Measurements from ENCODE around the gene SCRN2. TPM values are rescaled to one million over a fixed set of nuclear protein-coding genes. Genes with fewer than 3 reads are reported as not detected.

SCRN2 gene
- total RNA-seq, 3 donors from 2014 or later: 49.2 to 108 (median 54.9) TPM

GRCh38 chr17:47846716-47847340, 5.8 kb upstream of the SCRN2 start:
- no peaks in the 10 kb centered on the region for H3K9me3 ChIP-seq
- H3K27ac ChIP-seq: no peak overlapping the region
- peaks cover 3 to 15% of the 10 kb centered on the region in 2 donors for H3K4me1 ChIP-seq
- DNase-seq (ENCODE audit: low spot score in 2 of 2): no peak
- no peaks in the 10 kb centered on the region for H3K36me3 ChIP-seq
- H3K4me3 ChIP-seq: peak overlapping the region in 2 of 3 donors; percentile 4 to 25
- no peak for TF ChIP-seq POLR2A (IDR thresholded peaks at IDR 0.05)
- intact Hi-C loops (cut with DNase I; ENCODE audit: low total_unique reads): no loop called here
- peaks cover 0 to 16% of the 10 kb centered on the region in 2 donors for H3K27me3 ChIP-seq

DNA sequence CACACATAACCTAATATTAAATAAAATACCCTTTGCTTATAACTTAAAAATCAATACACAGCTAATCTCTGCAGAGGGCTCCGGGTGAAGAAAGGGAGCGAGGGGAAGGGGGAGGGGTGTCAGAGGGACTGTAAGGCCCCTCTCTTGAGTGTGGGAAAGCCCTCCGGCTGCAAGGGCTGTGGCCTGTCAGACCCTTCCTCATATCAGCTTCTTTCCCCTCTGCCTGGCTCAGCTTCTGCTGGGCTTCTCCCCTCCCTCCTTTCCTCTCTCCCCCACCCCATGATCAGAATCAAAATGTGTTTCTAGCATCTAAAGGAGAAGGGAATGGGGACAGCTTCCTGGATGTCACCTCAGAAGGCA, 4.6 kb upstream of the SCRN2 start:
- H3K27me3 ChIP-seq: peaks cover 0 to 16% of the 10 kb centered on the region in 2 donors
- TF ChIP-seq POLR2A (IDR thresholded peaks at IDR 0.05): no peak
- TF ChIP-seq, protein P1, sequence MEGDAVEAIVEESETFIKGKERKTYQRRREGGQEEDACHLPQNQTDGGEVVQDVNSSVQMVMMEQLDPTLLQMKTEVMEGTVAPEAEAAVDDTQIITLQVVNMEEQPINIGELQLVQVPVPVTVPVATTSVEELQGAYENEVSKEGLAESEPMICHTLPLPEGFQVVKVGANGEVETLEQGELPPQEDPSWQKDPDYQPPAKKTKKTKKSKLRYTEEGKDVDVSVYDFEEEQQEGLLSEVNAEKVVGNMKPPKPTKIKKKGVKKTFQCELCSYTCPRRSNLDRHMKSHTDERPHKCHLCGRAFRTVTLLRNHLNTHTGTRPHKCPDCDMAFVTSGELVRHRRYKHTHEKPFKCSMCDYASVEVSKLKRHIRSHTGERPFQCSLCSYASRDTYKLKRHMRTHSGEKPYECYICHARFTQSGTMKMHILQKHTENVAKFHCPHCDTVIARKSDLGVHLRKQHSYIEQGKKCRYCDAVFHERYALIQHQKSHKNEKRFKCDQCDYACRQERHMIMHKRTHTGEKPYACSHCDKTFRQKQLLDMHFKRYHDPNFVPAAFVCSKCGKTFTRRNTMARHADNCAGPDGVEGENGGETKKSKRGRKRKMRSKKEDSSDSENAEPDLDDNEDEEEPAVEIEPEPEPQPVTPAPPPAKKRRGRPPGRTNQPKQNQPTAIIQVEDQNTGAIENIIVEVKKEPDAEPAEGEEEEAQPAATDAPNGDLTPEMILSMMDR (IDR thresholded peaks at IDR 0.05): no peak
- TF ChIP-seq POLR2AphosphoS5 (IDR thresholded peaks at IDR 0.05): no peak
- no peaks in the 10 kb centered on the region for H3K36me3 ChIP-seq
- intact Hi-C loops (cut with DNase I; ENCODE audit: low total_unique reads): no loop called here
- no peak overlapping the region for H3K27ac ChIP-seq
- peaks cover 3 to 15% of the 10 kb centered on the region in 2 donors for H3K4me1 ChIP-seq
- H3K4me3 ChIP-seq: no peak overlapping the region
- H3K9me3 ChIP-seq: no peaks in the 10 kb centered on the region
- DNase-seq (ENCODE audit: low spot score in 2 of 2): no peak

DNA sequence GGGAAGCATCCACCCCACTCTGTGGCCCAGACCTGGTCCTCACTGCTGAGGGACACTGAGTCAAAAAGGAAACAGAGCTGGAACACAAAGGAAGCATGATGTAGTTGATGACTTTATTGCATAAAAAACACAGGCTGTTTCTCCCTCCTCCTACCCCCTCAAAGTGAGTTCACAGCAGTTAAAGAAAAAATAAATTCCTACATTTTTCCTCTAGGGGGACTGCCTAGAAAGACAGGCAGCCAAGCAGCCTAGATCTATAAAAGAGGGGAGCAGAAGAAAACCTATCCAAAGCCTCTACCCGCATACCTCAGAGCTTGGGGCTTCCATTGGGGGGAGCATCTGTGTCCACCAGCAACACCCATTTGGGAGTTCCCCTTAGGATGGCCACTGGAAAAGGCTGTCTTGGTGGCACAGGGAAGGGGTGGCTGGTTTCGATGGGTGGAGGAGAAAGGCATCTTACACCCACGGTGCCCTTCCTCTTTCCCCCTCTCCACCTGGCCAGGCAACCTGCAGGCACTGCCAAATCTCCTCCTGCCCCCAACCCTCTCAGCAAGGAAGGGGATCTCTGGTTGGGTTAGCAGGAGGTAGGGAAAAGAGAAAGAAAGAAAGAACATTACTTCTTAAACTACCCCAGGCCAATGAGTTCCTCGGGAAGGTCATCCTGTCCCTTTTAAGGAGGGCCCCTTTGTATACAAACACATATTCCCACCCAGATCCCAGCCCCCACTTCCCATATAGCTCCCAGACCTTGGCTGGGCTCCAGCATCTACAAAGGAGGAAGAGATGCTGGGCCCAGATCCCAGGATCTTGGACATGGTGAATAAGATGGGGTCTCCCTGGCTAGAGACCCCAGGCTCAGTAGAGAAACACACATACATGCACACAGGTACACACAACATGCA, 4.0 kb upstream of the SCRN2 start:
- H3K4me1 ChIP-seq: peaks cover 6 to 20% of the 10 kb centered on the region in 2 donors
- H3K27me3 ChIP-seq: peaks cover 0 to 16% of the 10 kb centered on the region in 2 donors
- intact Hi-C loops (cut with DNase I; ENCODE audit: low total_unique reads): loop anchor here (5.0 kb wide), 1 partner anchor 47 kb away; no protein-coding TSS in a partner anchor
- no peak overlapping the region for H3K4me3 ChIP-seq
- TF ChIP-seq POLR2A (IDR thresholded peaks at IDR 0.05) (no peak), POLR2AphosphoS5 (IDR thresholded peaks at IDR 0.05) (no peak)
- TF ChIP-seq, protein P1 (IDR thresholded peaks at IDR 0.05): peak in 2 of 3 donors; percentile 8 to 32
- H3K36me3 ChIP-seq: no peaks in the 10 kb centered on the region
- DNase-seq (ENCODE audit: low spot score in 2 of 2): no peak
- peak overlapping the region in 1 of 2 donors; percentile 27 for H3K27ac ChIP-seq
- no peaks in the 10 kb centered on the region for H3K9me3 ChIP-seq

DNA sequence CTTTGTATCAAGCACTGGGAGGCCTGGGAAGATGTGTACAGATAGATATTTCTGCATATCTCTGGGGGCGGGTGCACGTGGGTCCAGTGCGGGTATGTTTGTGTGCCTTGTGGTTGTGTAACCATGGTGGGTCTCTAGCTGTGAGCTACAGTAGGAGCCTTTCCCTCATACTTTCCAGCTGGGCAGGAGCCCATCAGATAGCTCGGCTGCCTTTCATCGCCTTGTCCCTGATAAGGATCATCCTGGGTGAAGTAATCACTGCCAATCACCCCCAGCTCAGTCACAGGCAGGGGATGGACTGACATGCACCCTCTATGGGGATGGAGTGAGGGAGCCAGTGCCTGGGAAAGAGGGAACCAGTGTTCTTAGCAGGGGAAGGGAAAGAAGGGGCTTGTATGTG, 3.2 kb upstream of the SCRN2 start:
- H3K27ac ChIP-seq: peak overlapping the region; percentile 27 to 32
- peaks cover 11 to 21% of the 10 kb centered on the region in 2 donors for H3K4me1 ChIP-seq
- no peaks in the 10 kb centered on the region for H3K36me3 ChIP-seq
- no peaks in the 10 kb centered on the region for H3K9me3 ChIP-seq
- peaks cover 0 to 16% of the 10 kb centered on the region in 2 donors for H3K27me3 ChIP-seq
- DNase-seq (ENCODE audit: low spot score in 2 of 2): no peak
- H3K4me3 ChIP-seq: no peak overlapping the region
- TF ChIP-seq POLR2AphosphoS5 (IDR thresholded peaks at IDR 0.05): no peak
- TF ChIP-seq, protein P1 (IDR thresholded peaks at IDR 0.05): no peak
- TF ChIP-seq POLR2A (IDR thresholded peaks at IDR 0.05): no peak
- intact Hi-C loops (cut with DNase I; ENCODE audit: low total_unique reads): loop anchor here (5.0 kb wide), 1 partner anchor 48 kb away; no protein-coding TSS in a partner anchor

GRCh38 chr17:47843391-47843730, 2.3 kb upstream of the SCRN2 start:
- no peaks in the 10 kb centered on the region for H3K36me3 ChIP-seq
- intact Hi-C loops (cut with DNase I; ENCODE audit: low total_unique reads): loop anchor here (5.0 kb wide), 1 partner anchor 49 kb away; no protein-coding TSS in a partner anchor
- H3K27me3 ChIP-seq: peaks cover 0 to 16% of the 10 kb centered on the region in 2 donors
- peaks cover 11 to 21% of the 10 kb centered on the region in 2 donors for H3K4me1 ChIP-seq
- H3K27ac ChIP-seq: peak overlapping the region; percentile 71 to 77
- no peak for DNase-seq (ENCODE audit: low spot score in 2 of 2)
- no peak overlapping the region for H3K4me3 ChIP-seq
- TF ChIP-seq POLR2AphosphoS5 (IDR thresholded peaks at IDR 0.05) (no peak), POLR2A (IDR thresholded peaks at IDR 0.05) (no peak)
- TF ChIP-seq, protein P1 (IDR thresholded peaks at IDR 0.05): no peak
- H3K9me3 ChIP-seq: no peaks in the 10 kb centered on the region

Data from breast epithelium (tissue), 4 donors.